Astrocyte of the spinal cord (primary cell): Measurements from ENCODE around the gene AK9.

Experiments
- DNase-seq: peaks from one replicate; pipeline ENCODE4 v3.0.0; 2011; ENCODE audit warnings: low read depth, low spot score
- H3K4me3 ChIP-seq: 2 replicates; pipeline ENCODE4 v1.5.1; 2011; ENCODE audit warnings: low read depth, mild to moderate bottlenecking, low read length, moderate library complexity
- in situ Hi-C: cut with HindIII; loops from 2 replicates; pipeline ENCODE4 v1.10.0; 2017; ENCODE audit warnings: low sequenced_read_pairs
- TF ChIP-seq, protein P1 (sequence below): IDR thresholded peaks from 2 replicates; pipeline ENCODE4 v1.5.1; 2012; ENCODE audit warnings: low read depth, mild to moderate bottlenecking, low read length, inconsistent platforms

AK9 gene

DNA sequence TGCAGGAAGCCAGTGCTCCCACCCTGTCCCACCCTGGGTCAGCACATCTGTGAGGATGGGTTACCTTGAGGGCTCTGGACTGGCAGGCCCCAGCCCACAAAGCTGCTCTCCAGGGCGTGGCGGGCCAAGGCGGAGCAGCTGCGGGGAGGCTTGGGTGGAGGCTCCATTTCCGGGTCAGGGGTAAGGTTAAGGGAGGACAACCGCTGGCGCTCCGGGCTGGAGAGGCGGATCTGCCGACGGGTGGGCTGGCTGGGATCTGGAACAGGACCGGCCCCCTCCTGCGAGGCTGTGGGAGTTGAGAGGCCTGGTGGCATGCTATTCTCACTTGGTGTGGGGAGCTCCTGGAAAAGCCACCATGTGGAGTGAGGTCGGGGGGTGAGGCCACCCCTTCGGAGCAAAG lies 244.9 kb downstream of the AK9 start:
- TF ChIP-seq, protein P1, sequence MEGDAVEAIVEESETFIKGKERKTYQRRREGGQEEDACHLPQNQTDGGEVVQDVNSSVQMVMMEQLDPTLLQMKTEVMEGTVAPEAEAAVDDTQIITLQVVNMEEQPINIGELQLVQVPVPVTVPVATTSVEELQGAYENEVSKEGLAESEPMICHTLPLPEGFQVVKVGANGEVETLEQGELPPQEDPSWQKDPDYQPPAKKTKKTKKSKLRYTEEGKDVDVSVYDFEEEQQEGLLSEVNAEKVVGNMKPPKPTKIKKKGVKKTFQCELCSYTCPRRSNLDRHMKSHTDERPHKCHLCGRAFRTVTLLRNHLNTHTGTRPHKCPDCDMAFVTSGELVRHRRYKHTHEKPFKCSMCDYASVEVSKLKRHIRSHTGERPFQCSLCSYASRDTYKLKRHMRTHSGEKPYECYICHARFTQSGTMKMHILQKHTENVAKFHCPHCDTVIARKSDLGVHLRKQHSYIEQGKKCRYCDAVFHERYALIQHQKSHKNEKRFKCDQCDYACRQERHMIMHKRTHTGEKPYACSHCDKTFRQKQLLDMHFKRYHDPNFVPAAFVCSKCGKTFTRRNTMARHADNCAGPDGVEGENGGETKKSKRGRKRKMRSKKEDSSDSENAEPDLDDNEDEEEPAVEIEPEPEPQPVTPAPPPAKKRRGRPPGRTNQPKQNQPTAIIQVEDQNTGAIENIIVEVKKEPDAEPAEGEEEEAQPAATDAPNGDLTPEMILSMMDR = no peak
- in situ Hi-C loops = no loop called here

GRCh38 chr6:109445382-109445781 lies 245.6 kb downstream of the AK9 start:
- in situ Hi-C loops = no loop called here
- DNase-seq = no peak
- TF ChIP-seq, protein P1 = no peak
- H3K4me3 ChIP-seq = no peak overlapping the region

More for the DNA sequence above, 244.9 kb downstream of the AK9 start:
- no peak overlapping the region for H3K4me3 ChIP-seq
- no peak for DNase-seq

- no peak overlapping the region for H3K4me3 ChIP-seq
- TF ChIP-seq, protein P1 = no peak
- DNase-seq = no peak
- in situ Hi-C loops = no loop called here
Measured at GRCh38 chr6:109443425-109443950, 247.5 kb downstream of the AK9 start.
